Mesenchymal stem cell (in vitro differentiated cells and primary cell): Measurements from ENCODE around the gene RAP1GAP.
A peak's percentile ranks its signal among the peaks of the same experiment; 100 is the strongest.

ENCODE experiments used
- DNase-seq: peaks from one replicate; pipeline ENCODE4 v3.0.0-alpha.2; 2013
- H2AFZ ChIP-seq: one replicate; pipeline ENCODE4 v1.6.1; 2013; ENCODE audit warnings: low read depth, mild to moderate bottlenecking, control low read depth, inconsistent platforms, low read length, moderate library complexity
- H2AK5ac ChIP-seq: 2 replicates; pipeline ENCODE4 v1.6.1; 2013; ENCODE audit warnings: low read length, moderate library complexity, mild to moderate bottlenecking, inconsistent platforms; ENCODE audit not compliant: severe bottlenecking
- H2BK120ac ChIP-seq: one replicate; pipeline ENCODE4 v1.6.1; 2013; ENCODE audit warnings: low read depth, mild to moderate bottlenecking, inconsistent platforms, low read length, moderate library complexity
- H2BK12ac ChIP-seq, 2 experiments: one replicate each; pipeline ENCODE4 v1.6.1; 2013; ENCODE audit warnings: inconsistent platforms in 2 of 2, low read length in 2 of 2, mild to moderate bottlenecking in 2 of 2, moderate library complexity in 2 of 2, control low read depth in 1 of 2
- H2BK15ac ChIP-seq: one replicate; pipeline ENCODE4 v1.6.1; 2013; ENCODE audit warnings: mild to moderate bottlenecking, low read depth, inconsistent platforms; ENCODE audit not compliant: poor library complexity, severe bottlenecking
- H2BK5ac ChIP-seq: 2 replicates; pipeline ENCODE4 v1.6.1; 2013; ENCODE audit warnings: low read depth, mild to moderate bottlenecking, low read length, control low read depth, inconsistent platforms; ENCODE audit not compliant: poor library complexity, severe bottlenecking
- H3K14ac ChIP-seq, 2 experiments: one replicate each; pipeline ENCODE4 v1.6.1; 2013; ENCODE audit warnings: inconsistent platforms in 2 of 2, low read length in 2 of 2, control low read depth in 1 of 2, mild to moderate bottlenecking in 1 of 2, moderate library complexity in 1 of 2
- H3K18ac ChIP-seq, 2 experiments: one replicate each; pipeline ENCODE4 v1.6.1; 2013; ENCODE audit warnings: inconsistent platforms in 2 of 2, low read length in 2 of 2, control low read depth in 1 of 2, low read depth in 1 of 2, mild to moderate bottlenecking in 1 of 2
- H3K23ac ChIP-seq, 2 experiments: one replicate each; pipeline ENCODE4 v1.6.1; 2013; ENCODE audit warnings: inconsistent platforms in 2 of 2, low read length in 2 of 2, mild to moderate bottlenecking in 2 of 2, moderate library complexity in 2 of 2, control low read depth in 1 of 2
- H3K27ac ChIP-seq: 2 replicates; pipeline ENCODE4 v1.5.1; 2013; ENCODE audit warnings: mild to moderate bottlenecking, moderate library complexity, low read length, control low read depth, inconsistent platforms; ENCODE audit not compliant: poor library complexity, severe bottlenecking
- H3K27me3 ChIP-seq, 2 experiments: 2 replicates each; pipeline versions ENCODE4 v1.6.1 to v1.7.0; 2013; ENCODE audit warnings: low read length in 2 of 2, mild to moderate bottlenecking in 2 of 2, moderate library complexity in 2 of 2, control low read depth in 1 of 2, inconsistent platforms in 1 of 2; ENCODE audit not compliant: control insufficient read depth in 1 of 2, insufficient read depth in 1 of 2
- H3K36me3 ChIP-seq, 2 experiments: 2 replicates each; pipeline versions ENCODE4 v1.6.1 to v1.7.0; 2013; ENCODE audit warnings: low read length in 2 of 2, control low read depth in 1 of 2, inconsistent platforms in 1 of 2, low read depth in 1 of 2, mild to moderate bottlenecking in 1 of 2; ENCODE audit not compliant: insufficient read depth in 2 of 2, control insufficient read depth in 1 of 2
- H3K4ac ChIP-seq, 2 experiments: one replicate each; pipeline ENCODE4 v1.6.1; 2013; ENCODE audit warnings: inconsistent platforms in 2 of 2, low read length in 2 of 2, mild to moderate bottlenecking in 2 of 2, moderate library complexity in 2 of 2, control low read depth in 1 of 2, low read depth in 1 of 2
- H3K4me1 ChIP-seq: 2 replicates; pipeline ENCODE4 v1.6.1; 2013; ENCODE audit warnings: low read depth, low read length, control low read depth; ENCODE audit not compliant: control insufficient read depth, insufficient read depth
- H3K4me2 ChIP-seq: 2 replicates; pipeline ENCODE4 v1.6.1; 2013; ENCODE audit warnings: low read length, mild to moderate bottlenecking, inconsistent platforms; ENCODE audit not compliant: poor library complexity, severe bottlenecking
- H3K4me3 ChIP-seq, 2 experiments: 2 replicates each; pipeline versions ENCODE4 v1.5.1 to v1.7.0; 2013; ENCODE audit warnings: low read length in 2 of 2, mild to moderate bottlenecking in 2 of 2, control low read depth in 1 of 2, low read depth in 1 of 2; ENCODE audit not compliant: insufficient read depth in 1 of 2
- H3K79me1 ChIP-seq: replicated peaks from 2 replicates; pipeline ENCODE4 v1.6.1; 2013; ENCODE audit warnings: mild to moderate bottlenecking, control low read depth, low read length, inconsistent platforms; ENCODE audit not compliant: poor library complexity, severe bottlenecking
- H3K9ac ChIP-seq: 2 replicates; pipeline ENCODE4 v1.7.0; 2013; ENCODE audit warnings: mild to moderate bottlenecking, low read length, moderate library complexity
- H3K9me3 ChIP-seq: 2 replicates; pipeline ENCODE4 v1.7.0; 2013; ENCODE audit warnings: mild to moderate bottlenecking, low read length; ENCODE audit not compliant: control insufficient read depth
- H4K8ac ChIP-seq: one replicate; pipeline ENCODE4 v1.6.1; 2013; ENCODE audit warnings: inconsistent platforms, mild to moderate bottlenecking, low read length, moderate library complexity
- H4K91ac ChIP-seq: one replicate; pipeline ENCODE4 v1.6.1; 2013; ENCODE audit warnings: mild to moderate bottlenecking, low read length, inconsistent platforms
- WGBS: methylation state at CpG from one replicate; pipeline ENCODE4 v1.1.7; 2013; ENCODE audit warnings: mixed read lengths; 5-methylcytosine and 5-hydroxymethylcytosine counted together

The RAP1GAP gene

GRCh38 chr1:21547876-21548275 lies 121.3 kb downstream of the RAP1GAP start:
- Histone ChIP-seq H2AK5ac (peak overlapping the region; percentile 19), H3K4ac (no peak overlapping the region), H3K14ac (no peak overlapping the region), H2BK15ac (no peak overlapping the region), H3K9ac (no peak overlapping the region), H3K36me3 (no peaks in the 10 kb centered on the region), H4K91ac (no peak overlapping the region), H2AFZ (no peak overlapping the region), H3K27me3 (peaks cover 0 to 11% of the 10 kb centered on the region in 2 experiments), H3K4me3 (no peak overlapping the region), H2BK120ac (no peak overlapping the region), H3K23ac (no peak overlapping the region), H3K79me1 (no peaks in the 10 kb centered on the region), H2BK5ac (no peak overlapping the region), H2BK12ac (no peak overlapping the region), H3K4me1 (peaks cover 13% of the 10 kb centered on the region), H3K18ac (no peak overlapping the region), H3K4me2 (no peak overlapping the region), H3K9me3 (no peaks in the 10 kb centered on the region), H3K27ac (no peak overlapping the region), H4K8ac (no peak overlapping the region)
- DNase-seq, result no peak
- WGBS, result 97% methylated on average over 11 of the region's 11 CpGs
